LNCaP clone FGC (cell line): Measurements from ENCODE around the gene OXTR.

Experiments
- DNase-seq: peaks from one replicate; pipeline ENCODE4 v3.0.0-alpha.2; 2011; ENCODE audit warnings: low read depth
- H3K4me3 ChIP-seq: 2 replicates; pipeline ENCODE4 v1.5.1; 2011; ENCODE audit warnings: mild to moderate bottlenecking, low read depth, low read length, control low read depth
- CTCF ChIP-seq: IDR thresholded peaks from 2 replicates; pipeline ENCODE4 v1.5.1; 2012; ENCODE audit warnings: mild to moderate bottlenecking; ENCODE audit not compliant: control insufficient read depth, insufficient read depth; ENCODE audit errors: extremely low read depth

Gene OXTR

GRCh38 chr3:8745619-8746370, 23.6 kb downstream of the OXTR start:
- TF ChIP-seq CTCF, result no peak

GRCh38 chr3:8743911-8744310, 25.5 kb downstream of the OXTR start:
- TF ChIP-seq CTCF, result no peak
- peak; percentile 28 for DNase-seq

More at GRCh38 chr3:8745619-8746370, 23.6 kb downstream of the OXTR start:
- DNase-seq, result no peak
- no peak overlapping the region for H3K4me3 ChIP-seq

GRCh38 chr3:8743021-8743601, 26.3 kb downstream of the OXTR start:
- no peak overlapping the region for H3K4me3 ChIP-seq
- no peak for TF ChIP-seq CTCF
- no peak for DNase-seq

More at GRCh38 chr3:8743911-8744310, 25.5 kb downstream of the OXTR start:
- H3K4me3 ChIP-seq, result no peak overlapping the region

GRCh38 chr3:8741581-8742261, 27.7 kb downstream of the OXTR start:
- TF ChIP-seq CTCF, result no peak
- no peak for DNase-seq
- no peak overlapping the region for H3K4me3 ChIP-seq

- TF ChIP-seq CTCF, result no peak
- H3K4me3 ChIP-seq, result no peak overlapping the region
- DNase-seq, result no peak
These were observed 29.5 kb downstream of the OXTR start for GRCh38 chr3:8739757-8740504.

GRCh38 chr3:8738639-8739038, 30.8 kb downstream of the OXTR start:
- no peak for TF ChIP-seq CTCF
- no peak overlapping the region for H3K4me3 ChIP-seq
- DNase-seq, result no peak
